Neural progenitor cell (in vitro differentiated cells): ENCODE results near the gene TPGS2.

ENCODE experiments used
- CTCF ChIP-seq: fragments of 200-600 bp; sonication (generic); IDR thresholded peaks from 2 replicates; pipeline ENCODE4 v1.5.1; 2017; ENCODE audit warnings: antibody characterized with exemption, mild to moderate bottlenecking
- EZH2 ChIP-seq: fragments of 200-600 bp; sonication (generic); IDR thresholded peaks from 2 replicates; pipeline ENCODE4 v1.6.1; 2017; ENCODE audit warnings: antibody characterized with exemption, mild to moderate bottlenecking, moderate library complexity

GRCh38 chr18:36752929-36753865 is 75.6 kb downstream of the TPGS2 start:
- TF ChIP-seq CTCF (no peak), EZH2 (no peak)
